Omental fat pad (tissue), 4 donors: ENCODE results near the gene ANHX. TPM values are rescaled to one million over a fixed set of nuclear protein-coding genes. Genes with fewer than 3 reads are reported as not detected.

ENCODE experiments used
- ATAC-seq: fragments of 150-250 bp; one replicate; pipeline ENCODE4 v1.9.1; 2016; ENCODE audit warnings: mild to moderate bottlenecking, moderate library complexity; ENCODE audit not compliant: low FRiP score
- DNase-seq: peaks from one replicate; pipeline ENCODE4 v3.0.0-alpha.2; 2019; ENCODE audit warnings: low spot score
- small RNA-seq: library from RNA; depleted of rRNA; stranded (forward); fragments of <200 nt; gene quantifications from one replicate; pipeline ENCODE3, GENCODE V24; 2016
- total RNA-seq, 4 donors: library from RNA; depleted of rRNA; stranded (reverse); fragments of >200 nt; gene quantifications; one replicate each; pipeline ENCODE4 v1.1.0, GENCODE V29; 2016
- TF ChIP-seq, protein P1 (sequence below), 3 donors: fragments of 450-650 bp; IDR thresholded peaks; one replicate each; pipeline ENCODE4 v1.5.1; 2016 to 2017; ENCODE audit warnings: antibody characterized with exemption in 3 of 3, mild to moderate bottlenecking in 3 of 3, moderate library complexity in 2 of 3

Gene ANHX
- total RNA-seq, 4 donors from 2014 or later, result not detected

DNA sequence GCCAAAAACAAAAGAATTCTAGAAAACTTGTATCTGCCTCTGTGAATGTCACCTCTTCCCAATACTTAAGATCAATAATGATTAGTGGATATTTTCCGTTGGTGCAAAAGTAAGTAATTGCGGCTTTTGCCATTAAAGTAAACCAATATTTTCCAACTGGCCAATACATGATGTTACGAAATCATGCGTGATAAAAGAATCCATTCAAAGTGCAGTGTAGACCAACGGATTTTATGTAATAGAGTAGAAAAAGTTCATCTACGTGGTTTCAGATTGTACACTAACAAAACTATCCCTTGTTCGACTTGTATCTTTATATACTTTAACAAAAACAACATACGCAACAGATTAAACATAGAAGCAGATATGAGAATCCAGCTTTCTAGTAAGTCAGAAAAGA is 55.0 kb downstream of the ANHX start:
- DNase-seq (no peak), ATAC-seq (no peak)
- TF ChIP-seq, protein P1, sequence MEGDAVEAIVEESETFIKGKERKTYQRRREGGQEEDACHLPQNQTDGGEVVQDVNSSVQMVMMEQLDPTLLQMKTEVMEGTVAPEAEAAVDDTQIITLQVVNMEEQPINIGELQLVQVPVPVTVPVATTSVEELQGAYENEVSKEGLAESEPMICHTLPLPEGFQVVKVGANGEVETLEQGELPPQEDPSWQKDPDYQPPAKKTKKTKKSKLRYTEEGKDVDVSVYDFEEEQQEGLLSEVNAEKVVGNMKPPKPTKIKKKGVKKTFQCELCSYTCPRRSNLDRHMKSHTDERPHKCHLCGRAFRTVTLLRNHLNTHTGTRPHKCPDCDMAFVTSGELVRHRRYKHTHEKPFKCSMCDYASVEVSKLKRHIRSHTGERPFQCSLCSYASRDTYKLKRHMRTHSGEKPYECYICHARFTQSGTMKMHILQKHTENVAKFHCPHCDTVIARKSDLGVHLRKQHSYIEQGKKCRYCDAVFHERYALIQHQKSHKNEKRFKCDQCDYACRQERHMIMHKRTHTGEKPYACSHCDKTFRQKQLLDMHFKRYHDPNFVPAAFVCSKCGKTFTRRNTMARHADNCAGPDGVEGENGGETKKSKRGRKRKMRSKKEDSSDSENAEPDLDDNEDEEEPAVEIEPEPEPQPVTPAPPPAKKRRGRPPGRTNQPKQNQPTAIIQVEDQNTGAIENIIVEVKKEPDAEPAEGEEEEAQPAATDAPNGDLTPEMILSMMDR (IDR thresholded peaks at IDR 0.05), result no peak

DNA sequence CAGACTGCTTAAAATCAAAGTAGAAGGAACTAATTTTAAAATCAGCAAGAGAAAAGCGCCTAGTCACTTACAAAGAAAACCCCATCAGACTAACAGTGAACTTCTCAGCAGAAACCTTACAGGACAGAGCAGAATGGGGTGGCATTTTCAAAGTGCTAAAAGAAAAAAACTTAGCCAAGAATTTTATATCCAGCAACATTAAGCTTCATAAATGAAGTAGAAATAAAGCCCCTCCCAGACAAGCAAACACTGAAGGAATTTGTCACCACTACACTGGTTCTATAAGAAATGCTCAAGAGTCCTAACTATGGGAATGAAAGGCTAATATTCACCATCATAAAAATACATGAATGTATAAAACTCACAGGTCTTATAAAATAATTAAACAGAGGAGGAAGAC is 60.8 kb downstream of the ANHX start:
- DNase-seq (no peak), ATAC-seq (no peak)
- TF ChIP-seq, protein P1 (IDR thresholded peaks at IDR 0.05), result no peak

GRCh38 chr12:133172491-133172890 is 63.2 kb downstream of the ANHX start:
- TF ChIP-seq, protein P1 (IDR thresholded peaks at IDR 0.05), result no peak
- DNase-seq (no peak), ATAC-seq (no peak)

Small RNA genes lying within 50 kb of the gene (small RNA-seq; reads per million reads assigned to genes)
- not detected for gene RF00019
- gene RNU6-717P, result not detected

Other genes with a start within 250 kb of the ANHX start
- 10 to 100 TPM in 3 of 4 donors, 1 to 10 TPM in 1; 8.4 to 25.5 (median 13.1) TPM for gene ZNF26, start 249.5 kb downstream of the ANHX start, total RNA-seq
- 10 to 100 TPM; 14.5 to 29.2 (median 22.5) TPM for gene ZNF84, start 198.4 kb downstream of the ANHX start, total RNA-seq
- 10 to 100 TPM; 12.3 to 21.4 (median 14.7) TPM for gene ZNF140, start 155.0 kb downstream of the ANHX start, total RNA-seq
- 1 to 10 TPM; 1.9 to 4.6 (median 2.9) TPM for gene ZNF891, start 105.6 kb downstream of the ANHX start, total RNA-seq
- gene ZNF10, start 105.2 kb downstream of the ANHX start, total RNA-seq, result 10 to 100 TPM in 2 of 4 donors, 1 to 10 TPM in 2; 5.5 to 39.0 (median 9.8) TPM
- gene ZNF268, start 54.4 kb downstream of the ANHX start, total RNA-seq, result 10 to 100 TPM; 10.8 to 20.5 (median 15.0) TPM